Measurements from ENCODE around the gene UBE4A.

The UBE4A gene

DNA sequence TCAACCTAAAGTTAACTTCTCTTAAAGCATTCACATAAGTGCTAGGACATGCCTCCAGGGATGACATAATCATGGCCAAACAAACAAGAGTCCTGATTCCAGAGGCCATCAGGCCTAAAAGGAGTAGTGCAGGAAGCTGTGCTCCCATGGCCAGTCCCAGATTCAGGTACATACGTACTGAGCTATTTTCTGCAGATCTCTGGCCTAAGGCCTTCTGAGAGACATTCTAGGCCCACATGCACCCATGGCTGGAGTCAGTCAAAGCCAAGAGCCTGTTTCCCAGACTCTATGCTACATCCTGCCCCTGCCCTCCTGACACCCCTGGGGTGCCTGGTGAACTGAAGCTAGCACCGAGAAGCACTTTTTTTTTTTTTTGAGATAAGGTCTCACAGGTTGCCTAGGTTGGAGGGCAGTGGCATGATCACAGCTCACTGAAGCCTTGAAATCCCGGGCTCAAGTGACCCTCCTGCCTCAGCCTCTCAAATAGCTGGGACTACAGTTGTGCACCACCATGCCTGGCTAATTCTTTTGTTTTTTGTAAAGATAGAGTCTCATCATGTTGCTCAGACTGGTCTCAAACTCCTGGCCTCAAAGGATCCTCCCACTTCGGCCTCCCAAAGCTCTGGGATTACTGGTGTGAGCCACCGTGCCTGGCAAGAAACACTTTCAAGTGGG, 17.4 kb upstream of the UBE4A start:
- DNase-seq: no peak

DNA sequence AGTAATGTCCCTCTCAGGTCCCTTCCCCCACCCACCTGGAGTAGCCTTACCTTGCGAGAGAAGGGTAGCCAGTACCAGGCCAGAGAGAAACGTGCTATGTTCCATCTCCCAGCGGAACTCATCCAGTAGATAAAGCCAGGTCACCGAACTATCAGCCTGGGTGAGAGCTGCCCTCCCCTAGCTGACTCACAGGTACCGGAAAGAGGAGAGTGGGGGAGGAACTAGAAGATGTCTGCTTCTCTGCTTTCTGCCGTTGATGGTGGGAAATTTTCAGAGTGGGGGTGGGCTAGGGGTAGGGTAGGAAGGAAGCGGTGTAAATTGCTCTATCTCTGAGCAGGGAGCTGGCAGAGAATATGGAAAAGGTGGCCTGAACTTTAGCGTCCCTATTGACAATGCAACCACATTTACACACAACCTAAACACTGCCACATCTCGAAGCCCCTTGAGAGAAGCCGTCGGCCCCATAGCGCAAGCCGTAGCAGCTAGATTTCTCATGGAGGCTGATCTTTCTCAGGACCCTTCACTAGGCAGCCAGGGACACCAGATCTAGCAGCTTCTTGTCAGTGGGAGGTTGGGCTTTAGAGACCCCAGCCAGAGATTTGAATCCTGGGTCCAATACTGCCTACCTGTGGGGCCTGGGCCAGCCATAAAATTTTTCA, 16.8 kb upstream of the UBE4A start, which contains the start of gene CD3D:
Gene CD3D (minus strand): TSS at position 203 of the 659 bp plus-strand sequence. CDS start 98 bp downstream, at position 105.
- DNase-seq: peak; percentile 82

DNA sequence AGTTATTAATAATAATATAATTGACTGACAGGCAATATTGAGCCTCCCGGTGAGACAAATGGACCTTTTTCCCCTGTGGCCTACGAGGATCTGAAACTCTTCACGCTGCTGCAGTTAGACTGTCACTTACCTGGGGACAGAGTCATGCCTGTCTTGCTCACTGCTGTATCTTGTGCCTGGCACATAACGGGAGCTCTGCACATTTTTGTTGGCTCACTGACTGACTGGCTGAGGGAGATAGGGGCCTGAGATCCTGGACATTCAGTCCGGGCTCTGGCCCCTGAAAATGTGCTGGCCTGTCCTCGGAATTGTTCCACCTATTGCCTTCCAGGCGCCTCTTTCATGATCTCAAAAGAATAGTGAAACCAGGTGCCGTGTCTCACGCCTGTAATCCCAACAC, 16.2 kb upstream of the UBE4A start:
- DNase-seq: no peak

DNA sequence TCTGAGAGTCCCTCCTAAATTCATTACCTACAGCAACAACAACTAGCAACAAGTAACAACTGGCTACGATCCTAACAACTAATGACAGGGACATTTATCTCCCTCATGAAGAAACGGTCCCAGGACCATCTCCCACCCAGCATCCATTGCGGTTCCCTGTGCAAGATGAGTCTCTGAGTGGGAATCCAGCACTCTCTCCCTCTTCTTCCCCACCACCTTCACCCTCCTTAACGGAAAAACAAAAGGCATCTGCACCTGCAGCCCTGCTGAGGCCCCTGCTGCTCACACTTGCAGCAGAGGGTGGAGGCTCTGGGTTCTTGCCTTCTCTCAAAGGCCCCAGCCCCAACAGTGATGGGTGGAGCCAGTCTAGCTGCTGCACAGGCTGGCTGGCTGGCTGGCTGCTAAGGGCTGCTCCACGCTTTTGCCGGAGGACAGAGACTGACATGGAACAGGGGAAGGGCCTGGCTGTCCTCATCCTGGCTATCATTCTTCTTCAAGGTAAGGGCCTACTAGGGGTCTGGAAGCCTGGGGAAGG, 15.4 kb upstream of the UBE4A start, which contains the start of gene CD3G:
Gene CD3G (plus strand): TSS at position 364 of the 535 bp plus-strand sequence. CDS start 80 bp downstream, at position 444.
- DNase-seq: peak; percentile 77

DNA sequence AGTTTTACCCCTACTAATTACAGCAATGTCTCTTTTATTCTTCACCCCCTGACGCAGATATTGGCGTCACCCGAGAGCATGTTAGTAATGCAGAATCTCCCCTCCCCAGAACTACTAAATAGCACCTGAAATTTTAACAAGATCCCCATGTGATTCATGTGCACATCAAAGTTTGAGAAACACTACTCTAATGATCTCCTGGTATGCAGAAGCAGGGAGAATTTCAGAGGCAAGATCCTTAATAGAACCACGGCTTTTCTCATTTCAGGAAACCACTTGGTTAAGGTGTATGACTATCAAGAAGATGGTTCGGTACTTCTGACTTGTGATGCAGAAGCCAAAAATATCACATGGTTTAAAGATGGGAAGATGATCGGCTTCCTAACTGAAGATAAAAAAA, 9.9 kb upstream of the UBE4A start:
- DNase-seq: no peak

DNA sequence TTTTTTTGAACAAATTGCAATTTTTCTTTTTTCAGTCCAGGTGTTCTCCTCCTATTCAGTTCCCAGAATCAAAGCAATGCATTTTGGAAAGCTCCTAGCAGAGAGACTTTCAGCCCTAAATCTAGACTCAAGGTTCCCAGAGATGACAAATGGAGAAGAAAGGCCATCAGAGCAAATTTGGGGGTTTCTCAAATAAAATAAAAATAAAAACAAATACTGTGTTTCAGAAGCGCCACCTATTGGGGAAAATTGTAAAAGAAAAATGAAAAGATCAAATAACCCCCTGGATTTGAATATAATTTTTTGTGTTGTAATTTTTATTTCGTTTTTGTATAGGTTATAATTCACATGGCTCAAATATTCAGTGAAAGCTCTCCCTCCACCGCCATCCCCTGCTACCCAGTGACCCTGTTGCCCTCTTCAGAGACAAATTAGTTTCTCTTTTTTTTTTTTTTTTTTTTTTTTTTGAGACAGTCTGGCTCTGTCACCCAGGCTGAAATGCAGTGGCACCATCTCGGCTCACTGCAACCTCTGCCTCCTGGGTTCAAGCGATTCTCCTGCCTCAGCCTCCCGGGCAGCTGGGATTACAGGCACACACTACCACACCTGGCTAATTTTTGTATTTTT, 6.2 kb upstream of the UBE4A start:
- peak; percentile 76 for DNase-seq

DNA sequence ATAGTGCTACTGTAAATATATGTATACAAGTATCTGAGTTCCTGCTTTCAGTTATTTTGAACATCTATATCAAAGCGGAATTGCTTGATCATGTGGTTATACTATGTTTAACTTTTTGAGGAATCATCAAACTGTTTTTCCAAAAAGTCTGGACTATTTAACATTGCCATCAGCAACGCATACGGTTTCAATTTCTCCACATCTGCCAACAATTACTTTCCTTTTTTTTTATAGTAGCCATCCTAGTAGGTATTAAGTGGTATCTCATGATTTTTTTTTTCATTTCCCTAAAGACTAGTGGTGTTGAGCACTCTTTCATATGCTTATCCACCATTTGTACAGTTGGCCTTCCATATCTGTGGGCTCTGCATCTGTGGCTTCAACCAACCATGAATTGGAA, 1.3 kb upstream of the UBE4A start:
- DNase-seq: no peak

DNA sequence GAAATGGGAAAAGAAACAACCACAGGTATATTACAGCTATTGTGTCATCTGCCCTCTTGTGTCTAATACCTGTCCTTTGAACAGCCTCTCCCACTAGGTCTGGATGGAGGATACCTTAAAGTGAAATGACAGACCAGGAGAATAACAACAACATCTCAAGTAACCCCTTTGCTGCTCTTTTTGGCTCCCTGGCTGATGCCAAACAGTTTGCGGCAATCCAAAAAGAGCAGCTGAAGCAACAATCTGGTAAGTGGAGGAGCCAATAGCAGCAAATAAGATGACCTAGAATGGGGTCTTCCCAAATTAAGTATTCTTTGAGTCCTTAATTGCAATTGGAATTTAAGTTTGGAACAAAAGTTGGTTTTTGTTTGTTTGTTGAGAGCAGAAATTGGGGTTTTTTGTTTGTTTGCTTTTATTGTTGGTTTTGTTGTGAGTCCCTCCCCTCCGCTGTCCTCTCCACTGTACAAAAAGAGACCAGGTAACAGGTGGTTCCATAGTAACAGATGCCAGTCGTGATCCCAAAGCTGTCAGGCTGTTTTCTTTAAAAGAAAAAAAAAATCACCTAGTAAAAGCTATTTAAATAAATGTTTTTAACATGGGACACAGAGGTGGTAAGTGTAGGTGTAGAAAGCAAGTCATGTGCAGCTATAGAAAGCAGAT, 5.7 kb downstream of the UBE4A start:
- DNase-seq: no peak

DNA sequence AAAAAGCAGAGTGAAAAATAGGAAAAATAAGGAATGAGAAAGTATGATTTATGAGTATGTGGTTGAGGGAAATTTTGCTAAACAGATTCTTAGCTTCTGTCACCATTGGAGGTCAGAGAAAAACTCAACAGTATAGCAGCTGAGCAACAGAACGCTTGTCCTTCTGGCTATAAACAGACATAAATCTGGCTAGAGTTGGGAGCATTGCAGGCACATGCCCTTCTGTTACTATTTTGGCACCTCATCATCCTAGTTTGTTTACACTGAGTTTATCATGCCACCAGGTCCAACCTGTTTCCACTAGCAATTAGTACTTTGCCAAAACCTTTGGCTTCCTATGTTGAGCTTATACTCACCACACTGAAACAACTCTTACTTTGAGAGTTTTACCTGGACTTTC, 6.9 kb downstream of the UBE4A start:
- no peak for DNase-seq

DNA sequence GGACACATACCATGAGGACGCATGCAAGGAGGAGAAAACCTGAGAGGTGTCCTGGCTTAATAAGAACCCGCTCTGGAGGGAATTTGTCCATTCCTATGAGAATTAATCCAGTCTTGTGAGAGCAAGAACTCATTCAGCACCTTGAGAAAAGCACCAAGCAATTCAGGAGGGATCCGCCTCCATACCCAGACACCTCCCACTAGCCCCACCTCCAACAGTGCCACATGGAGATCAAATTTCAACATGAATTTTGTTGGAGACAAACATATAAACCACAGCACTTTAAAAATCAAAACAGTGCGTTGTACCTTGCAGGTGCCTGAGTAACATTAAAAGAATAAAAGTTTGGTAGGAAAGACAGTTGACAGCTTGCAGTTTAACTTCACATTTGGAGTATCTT, 11.4 kb downstream of the UBE4A start:
- DNase-seq: no peak

DNA sequence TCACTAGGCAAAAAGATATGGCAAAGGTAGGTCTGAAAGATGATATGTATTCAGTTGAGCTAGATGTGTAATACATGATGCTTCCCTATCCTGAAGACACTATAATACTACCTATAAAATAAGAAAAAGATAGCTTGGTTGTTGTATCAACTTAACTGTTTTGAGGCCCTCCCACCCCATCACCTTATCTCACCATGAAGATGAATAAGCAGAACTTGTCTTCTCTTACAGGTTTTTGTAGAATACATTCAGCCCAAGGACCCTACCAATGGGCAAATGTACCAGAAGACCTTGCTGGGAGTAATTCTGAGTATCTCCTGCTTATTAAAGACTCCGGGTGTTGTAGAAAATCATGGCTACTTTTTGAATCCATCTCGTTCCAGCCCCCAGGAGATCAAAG, 13.9 kb downstream of the UBE4A start:
- DNase-seq: no peak

DNA sequence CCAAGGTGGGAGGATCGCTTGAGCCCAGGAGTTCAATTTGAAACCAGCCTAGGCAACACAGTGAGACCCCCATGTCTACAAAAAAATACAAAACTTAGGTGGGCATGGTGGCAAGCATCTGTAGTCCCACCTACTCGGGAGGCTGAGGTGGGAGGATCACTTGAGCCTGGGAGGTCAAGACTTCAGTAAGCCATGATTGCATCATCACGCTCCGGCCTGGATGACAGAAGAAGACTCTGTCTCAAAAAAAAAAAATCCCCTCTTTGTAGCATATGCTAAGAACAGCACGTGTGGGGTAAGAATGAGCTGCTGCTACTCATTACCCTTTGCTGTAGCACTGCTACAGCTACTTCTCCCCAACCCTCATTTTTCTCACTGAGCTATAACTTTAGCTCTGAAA, 14.5 kb downstream of the UBE4A start:
- DNase-seq: no peak

DNA sequence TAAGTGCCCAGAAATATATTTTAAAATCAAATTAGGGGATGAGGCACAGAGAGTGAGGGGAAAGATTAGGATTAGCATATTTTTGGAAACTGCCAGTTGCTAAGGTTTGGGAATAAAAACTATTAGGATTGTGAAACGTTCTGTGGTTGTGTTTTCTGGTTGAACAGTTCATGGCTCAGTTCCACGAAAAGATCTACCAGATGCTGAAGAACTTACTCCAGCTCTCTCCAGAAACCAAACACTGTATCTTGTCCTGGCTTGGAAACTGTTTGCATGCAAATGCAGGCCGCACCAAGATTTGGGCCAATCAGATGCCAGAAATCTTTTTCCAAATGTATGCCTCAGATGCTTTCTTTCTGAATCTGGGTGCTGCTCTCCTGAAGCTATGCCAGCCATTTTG, 15.3 kb downstream of the UBE4A start:
- no peak for DNase-seq

DNA sequence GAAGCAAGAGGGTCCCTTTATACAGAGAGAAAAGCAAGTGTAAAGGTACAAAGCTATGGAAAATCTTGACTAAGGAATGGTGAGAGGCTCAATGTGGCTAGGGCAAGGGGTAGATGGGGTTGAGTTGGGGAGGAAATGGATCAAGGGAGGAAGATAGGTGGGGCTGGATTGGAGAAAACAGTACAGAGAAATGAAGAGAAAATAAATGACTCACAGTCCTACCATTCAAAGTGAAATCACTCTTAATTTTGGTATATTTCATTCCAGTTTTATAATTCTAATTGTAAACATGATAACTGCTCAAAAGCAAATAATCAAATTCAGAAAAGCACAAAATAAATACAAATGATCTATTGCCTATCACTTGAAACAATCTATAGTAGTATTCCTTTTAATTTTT, 16.6 kb downstream of the UBE4A start:
- no peak for DNase-seq

DNA sequence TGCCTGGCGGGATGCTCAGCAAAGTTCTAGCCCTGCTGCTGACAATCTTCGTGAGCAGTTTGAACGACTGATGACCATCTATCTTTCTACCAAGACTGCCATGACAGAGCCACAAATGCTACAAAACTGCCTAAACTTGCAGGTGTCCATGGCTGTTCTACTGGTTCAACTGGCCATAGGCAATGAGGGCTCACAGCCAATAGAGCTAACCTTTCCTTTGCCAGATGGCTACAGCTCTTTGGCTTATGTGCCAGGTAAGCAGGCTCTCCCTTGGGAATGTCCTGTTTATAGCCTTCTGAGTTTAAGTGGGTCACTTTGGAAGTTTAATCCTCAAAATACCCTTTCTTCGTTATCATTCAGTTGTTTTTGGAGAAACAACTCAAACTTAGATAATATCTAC, 20.1 kb downstream of the UBE4A start:
- DNase-seq: no peak

DNA sequence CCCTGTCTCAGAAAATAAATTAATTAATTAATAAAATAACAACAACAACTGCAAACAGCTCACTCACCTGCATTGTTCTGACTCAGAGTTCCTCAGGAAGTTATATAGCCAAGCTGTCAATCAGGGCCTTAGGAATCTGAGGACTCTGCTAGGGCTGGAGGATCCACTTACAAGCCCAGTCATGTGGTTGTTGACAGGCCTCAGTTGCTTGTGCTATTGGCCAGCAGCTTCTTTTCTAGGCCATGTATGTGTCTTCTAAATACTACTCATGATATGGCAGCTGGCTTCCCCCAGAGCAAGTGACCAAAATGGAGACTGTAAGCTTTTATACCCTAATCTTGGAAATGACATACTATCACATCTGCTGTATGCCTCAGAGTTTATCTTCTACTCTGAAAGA, 21.2 kb downstream of the UBE4A start:
- DNase-seq: no peak

DNA sequence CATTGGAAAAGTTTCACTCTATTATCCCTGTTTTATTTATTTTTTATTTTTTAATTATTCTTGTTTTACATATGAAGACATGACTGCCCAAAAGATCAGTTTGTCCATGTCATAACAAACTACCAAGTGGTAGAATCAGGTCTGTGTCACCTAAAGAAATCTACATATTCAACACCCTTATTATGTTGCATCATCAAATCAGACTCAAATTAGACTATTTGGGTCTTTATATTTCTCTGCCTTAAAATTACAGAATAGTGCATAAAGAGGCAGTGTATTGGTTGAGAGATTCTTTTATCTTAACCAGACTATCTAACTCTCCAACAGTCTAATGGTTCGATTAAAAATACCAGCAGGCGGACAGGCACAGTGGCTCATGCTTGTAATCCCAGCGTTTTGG, 23.6 kb downstream of the UBE4A start:
- no peak for DNase-seq

DNA sequence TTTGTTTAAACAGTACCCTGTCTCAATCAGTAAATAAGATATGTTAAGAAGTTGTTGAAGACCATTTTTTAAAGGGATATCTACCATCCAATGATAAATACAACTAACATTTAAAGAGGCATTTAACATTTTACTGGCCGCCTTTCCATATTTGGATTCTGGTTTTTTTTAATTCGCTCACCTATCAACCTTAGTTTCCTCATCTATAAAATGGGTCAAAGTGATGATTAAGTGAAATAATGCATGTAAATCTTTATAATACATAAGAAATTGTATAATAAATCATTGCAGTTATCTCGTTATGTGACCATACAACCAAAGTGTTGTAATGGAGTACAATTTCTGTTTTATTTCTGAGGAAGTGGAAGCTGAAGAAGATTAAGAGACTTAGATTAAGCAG, 24.3 kb downstream of the UBE4A start:
- no peak for DNase-seq

DNA sequence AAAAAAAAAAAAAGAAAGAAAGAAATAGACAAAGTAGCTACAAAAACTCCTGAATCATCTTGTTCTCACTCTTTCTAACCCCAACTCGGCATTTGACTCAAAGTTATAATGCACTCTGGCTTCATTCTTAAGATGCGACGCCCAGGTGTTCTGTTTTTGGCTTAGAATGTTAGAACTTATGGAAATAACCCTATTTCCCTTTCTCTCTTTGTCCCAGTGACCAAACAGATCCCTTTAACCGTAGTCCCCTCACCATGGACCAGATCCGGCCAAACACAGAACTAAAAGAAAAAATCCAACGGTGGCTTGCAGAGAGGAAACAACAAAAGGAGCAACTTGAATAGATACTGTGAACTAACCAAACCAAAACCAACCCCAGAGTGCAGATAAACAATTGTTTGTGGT, 36.7 kb downstream of the UBE4A start:
- peak; percentile 49 for DNase-seq

DNA sequence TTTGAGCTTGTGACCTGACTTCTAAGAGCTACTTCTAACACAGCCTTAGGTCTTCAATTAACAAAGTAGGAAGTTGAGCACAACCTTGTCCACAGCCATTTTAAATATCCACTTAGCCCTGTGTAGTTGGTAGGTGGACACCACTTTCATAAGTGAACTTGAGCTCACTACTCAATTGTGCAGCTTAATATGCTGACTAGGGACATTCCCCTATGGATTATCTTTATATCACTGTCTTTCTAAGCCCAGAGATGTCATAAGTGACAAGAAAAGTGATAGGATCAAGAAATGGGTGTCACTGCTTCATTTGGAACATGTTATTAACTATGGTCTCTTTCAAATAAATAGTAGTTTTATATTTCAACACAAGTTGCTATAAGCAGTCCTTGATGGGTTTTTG, 38.0 kb downstream of the UBE4A start:
- DNase-seq: no peak

DNA sequence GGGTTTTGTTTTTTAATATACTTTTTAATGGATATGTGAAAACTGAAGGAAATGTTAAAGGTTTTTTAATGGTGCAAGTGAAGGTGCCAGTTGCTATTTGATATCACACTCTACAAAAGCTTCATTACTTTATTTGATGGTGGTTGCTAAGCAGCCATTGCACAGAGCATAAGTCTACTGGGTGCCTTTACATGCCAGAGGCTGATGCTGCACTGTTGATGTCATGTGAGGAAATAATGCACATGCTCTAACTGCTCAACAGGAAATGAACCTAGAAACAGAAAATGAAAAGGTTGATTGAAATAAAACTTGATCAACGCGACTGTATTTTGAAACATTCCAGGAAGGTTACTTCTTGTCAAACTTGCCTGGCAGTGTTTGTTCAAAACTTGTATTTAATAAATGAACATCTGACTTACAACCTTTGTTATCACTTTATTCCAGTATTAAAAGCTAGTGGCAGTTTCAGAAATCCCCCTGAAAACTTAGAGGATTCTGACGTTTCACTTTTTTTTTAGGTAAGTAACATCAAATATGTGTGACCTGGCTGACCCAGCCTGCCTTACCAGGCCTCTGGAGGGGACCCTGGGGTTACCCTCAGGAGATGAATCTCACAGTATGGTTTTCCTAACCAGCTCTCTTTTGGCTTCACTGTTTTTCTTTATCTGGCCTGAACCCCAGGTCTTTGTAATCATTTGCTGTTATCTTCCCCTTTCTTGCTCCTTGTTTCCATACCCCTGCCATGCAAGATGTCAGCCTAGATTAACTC, 39.6 kb downstream of the UBE4A start:
- peak; percentile 89 for DNase-seq

DNA sequence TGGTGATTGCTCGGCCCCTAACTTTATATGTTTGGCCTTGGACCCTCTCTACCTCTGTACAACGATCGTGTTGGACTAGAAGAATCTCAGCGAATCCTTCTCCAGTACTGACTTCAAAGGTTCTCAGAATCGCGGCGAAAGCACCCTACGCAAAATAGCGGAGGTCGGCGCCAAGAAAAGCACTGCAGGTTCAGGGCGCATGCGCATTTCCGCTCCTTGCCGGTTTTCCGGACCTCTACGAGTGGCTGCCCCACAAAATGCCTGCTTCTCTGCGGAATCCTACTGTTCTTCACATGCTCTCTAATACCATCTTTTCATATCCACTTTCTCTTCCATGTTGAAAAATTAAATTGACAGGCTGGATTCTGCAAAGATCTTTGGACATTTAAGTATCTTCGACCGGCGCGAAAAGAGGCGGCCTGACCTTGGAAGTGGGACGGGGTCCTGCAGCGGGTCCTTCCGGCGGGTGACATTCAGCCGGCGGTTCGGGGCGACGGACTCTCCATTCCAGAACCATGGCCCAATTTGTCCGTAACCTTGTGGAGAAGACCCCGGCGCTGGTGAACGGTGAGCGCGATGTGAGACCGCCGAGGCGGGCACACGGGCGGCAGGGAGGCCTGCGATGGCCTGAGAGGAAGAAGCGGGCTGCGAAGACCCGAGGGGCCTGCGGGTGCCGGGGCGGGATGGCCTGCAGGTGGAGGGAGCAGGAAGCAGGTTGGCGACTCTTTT, 41.9 kb downstream of the UBE4A start, which contains the start of gene ATP5MG:
Gene ATP5MG (plus strand): TSS at position 456 of the 729 bp plus-strand sequence. CDS start 60 bp downstream, at position 516.
- DNase-seq: peak; percentile 94

All from CD4-positive, alpha-beta T cell treated with Interleukin-10 for 1 hour (primary cell).